Occipital lobe (tissue), 2 donors: Measurements from ENCODE around the gene DUOXA2. TPM values are rescaled to one million over a fixed set of nuclear protein-coding genes. Genes with fewer than 3 reads are reported as not detected.
"Not testable (repeated sequence)": the region's sequence is repeated elsewhere in the genome, so short reads cannot be mapped to it uniquely, and the experiment has no call there.

Source experiments
- DNase-seq: peaks from one replicate; lab custom pipeline; 2025; lab: John Stamatoyannopoulos, UW
- total RNA-seq: library from RNA; depleted of rRNA; stranded (reverse); fragments of >200 nt; gene quantifications from one replicate; pipeline ENCODE4 v1.2.3, GENCODE V29; 2014

DUOXA2 gene
- not detected for total RNA-seq

- no peak for DNase-seq
Measured at GRCh38 chr15:45114076-45114750, at the start of gene DUOXA2, which contains the start of gene DUOX2. DUOXA2 (plus strand) TSS chr15:45114326; CDS start chr15:45114606, 280 bp downstream. DUOX2 (minus strand) TSS chr15:45114172; CDS start chr15:45113411, 761 bp downstream.

GRCh38 chr15:45064386-45064785 is 49.7 kb upstream of the DUOXA2 start:
- no peak for DNase-seq

- not testable (repeated sequence) for DNase-seq
Measured at GRCh38 chr15:45069942-45070360, 44.2 kb upstream of the DUOXA2 start.

GRCh38 chr15:45073602-45074001 is 40.5 kb upstream of the DUOXA2 start:
- DNase-seq, result not testable (repeated sequence)

GRCh38 chr15:45075440-45076320 is 38.4 kb upstream of the DUOXA2 start:
- not testable (repeated sequence) for DNase-seq

- not testable (repeated sequence) for DNase-seq
Measured at GRCh38 chr15:45077391-45077790, 36.7 kb upstream of the DUOXA2 start.

- DNase-seq, result not testable (repeated sequence)
Measured at GRCh38 chr15:45079201-45079600, 34.9 kb upstream of the DUOXA2 start.

GRCh38 chr15:45079628-45080246 is 34.4 kb upstream of the DUOXA2 start:
- not testable (repeated sequence) for DNase-seq

- not testable (repeated sequence) for DNase-seq
Measured at GRCh38 chr15:45080593-45080992, 33.5 kb upstream of the DUOXA2 start.

GRCh38 chr15:45082412-45082811 is 31.7 kb upstream of the DUOXA2 start:
- not testable (repeated sequence) for DNase-seq

GRCh38 chr15:45083223-45083622 is 30.9 kb upstream of the DUOXA2 start:
- DNase-seq, result no peak

- no peak for DNase-seq
Measured at GRCh38 chr15:45084163-45084562, 30.0 kb upstream of the DUOXA2 start.

GRCh38 chr15:45087513-45087912 is 26.6 kb upstream of the DUOXA2 start:
- DNase-seq, result no peak

GRCh38 chr15:45088801-45089711 is 25.1 kb upstream of the DUOXA2 start:
- DNase-seq, result no peak

- DNase-seq, result no peak
Measured at GRCh38 chr15:45089712-45090373, 24.3 kb upstream of the DUOXA2 start.

- no peak for DNase-seq
Measured at GRCh38 chr15:45091161-45091560, 23.0 kb upstream of the DUOXA2 start.

- DNase-seq, result no peak
Measured at GRCh38 chr15:45091576-45091975, 22.6 kb upstream of the DUOXA2 start.

- DNase-seq, result no peak
Measured at GRCh38 chr15:45093013-45093412, 21.1 kb upstream of the DUOXA2 start.

GRCh38 chr15:45093622-45094357 is 20.3 kb upstream of the DUOXA2 start:
- no peak for DNase-seq

GRCh38 chr15:45094358-45094730 is 19.8 kb upstream of the DUOXA2 start:
- DNase-seq, result no peak
